Hematopoietic multipotent progenitor cell treated with erythropoietin and hydrocortisone succinate and interleukin-3 and kit ligand, for 8 days (in vitro differentiated cells): Measurements from ENCODE around the gene ALK.
A peak's percentile ranks its signal among the peaks of the same experiment; 100 is the strongest.

Experiments used
- DNase-seq: peaks from one replicate; pipeline ENCODE4 v3.0.0-alpha.2; 2015

ALK gene

GRCh38 chr2:29213888-29214291 is 707.5 kb downstream of the ALK start:
- DNase-seq = no peak

- DNase-seq = no peak
These were observed 709.4 kb downstream of the ALK start for GRCh38 chr2:29212009-29212408.

- DNase-seq = no peak
These were observed 711.8 kb downstream of the ALK start for GRCh38 chr2:29209551-29209950.

- no peak for DNase-seq
These were observed 713.8 kb downstream of the ALK start for GRCh38 chr2:29207352-29208148.

GRCh38 chr2:29206941-29207340 is 714.4 kb downstream of the ALK start:
- no peak for DNase-seq

GRCh38 chr2:29202819-29203495 is 718.4 kb downstream of the ALK start:
- DNase-seq = no peak

GRCh38 chr2:29201979-29202378 is 719.4 kb downstream of the ALK start:
- no peak for DNase-seq

- DNase-seq = peak; percentile 76
These were observed 724.3 kb downstream of the ALK start for GRCh38 chr2:29196792-29197788.

GRCh38 chr2:29195796-29196195 is 725.6 kb downstream of the ALK start:
- DNase-seq = no peak

- no peak for DNase-seq
These were observed 727.7 kb downstream of the ALK start for GRCh38 chr2:29193681-29194080.

GRCh38 chr2:29193111-29193510 is 728.3 kb downstream of the ALK start:
- DNase-seq = no peak

- no peak for DNase-seq
These were observed 728.9 kb downstream of the ALK start for GRCh38 chr2:29192526-29192925.

- no peak for DNase-seq
These were observed 729.6 kb downstream of the ALK start for GRCh38 chr2:29191817-29192216.

GRCh38 chr2:29189052-29189451 is 732.3 kb downstream of the ALK start:
- no peak for DNase-seq

- DNase-seq = no peak
These were observed 733.5 kb downstream of the ALK start for GRCh38 chr2:29187926-29188325.

GRCh38 chr2:29186817-29187216 is 734.6 kb downstream of the ALK start:
- no peak for DNase-seq

- DNase-seq = no peak
These were observed 736.9 kb downstream of the ALK start for GRCh38 chr2:29184531-29184930.

- DNase-seq = no peak
These were observed 738.5 kb downstream of the ALK start for GRCh38 chr2:29182920-29183319.

GRCh38 chr2:29182334-29182733 is 739.1 kb downstream of the ALK start:
- no peak for DNase-seq

- DNase-seq = no peak
These were observed 746.0 kb downstream of the ALK start for GRCh38 chr2:29175338-29175737.

GRCh38 chr2:29174937-29175336 is 746.4 kb downstream of the ALK start:
- DNase-seq = no peak

- no peak for DNase-seq
These were observed 754.9 kb downstream of the ALK start for GRCh38 chr2:29166242-29167039.
